IMR-90 (cell line): ENCODE measurements around the gene RAMP3. TPM values are rescaled to one million over a fixed set of nuclear protein-coding genes. Genes with fewer than 3 reads are reported as not detected.

Experiments
- ATAC-seq: fragments of 200-7000 bp; cut with Tn5 transposase; 2 replicates; pipeline ENCODE4 v1.9.1; 2020; ENCODE audit warnings: low read depth, mild to moderate bottlenecking, moderate library complexity
- BruUV-seq: library from RNA; stranded (reverse); fragments of 400-500 nt; replicated peaks from 2 replicates; lab custom pipeline; 2021; lab: Mats Ljungman, UMichigan
- CTCF ChIA-PET: fragments of 300-600 bp; formaldehyde crosslinking; extraction: SDS; loops from one replicate; lab custom pipeline; 2021; ENCODE audit warnings: antibody characterized with exemption; lab: Yijun Ruan, JAX
- POLR2A ChIA-PET: fragments of 300-600 bp; sonication (Branson Sonifier 250); formaldehyde crosslinking; loops from one replicate; lab custom pipeline; 2022; ENCODE audit warnings: antibody characterized with exemption; ENCODE audit not compliant: unreplicated experiment; lab: Charles Lee
- DNase-seq: peaks from one replicate; pipeline ENCODE4 v3.0.0; 2013
- H2AFZ ChIP-seq: replicated peaks from 2 replicates; pipeline ENCODE3; 2013; ENCODE audit warnings: low read length, mild to moderate bottlenecking; ENCODE audit not compliant: poor library complexity
- H2AK5ac ChIP-seq: 2 replicates; pipeline ENCODE4 v1.6.1; 2013; ENCODE audit warnings: low read depth, low read length, inconsistent platforms
- H2AK9ac ChIP-seq: replicated peaks from 2 replicates; pipeline ENCODE3; 2013; ENCODE audit warnings: mild to moderate bottlenecking, low read depth, low read length, moderate library complexity; ENCODE audit not compliant: poor library complexity
- H2BK120ac ChIP-seq: 2 replicates; pipeline ENCODE4 v1.6.1; 2013; ENCODE audit warnings: low read depth, low read length, inconsistent platforms
- H2BK15ac ChIP-seq: 3 replicates; pipeline ENCODE4 v1.6.1; 2013; ENCODE audit warnings: low read depth, low read length, inconsistent platforms
- H2BK20ac ChIP-seq: 2 replicates; pipeline ENCODE4 v1.6.1; 2013; ENCODE audit warnings: low read depth, mild to moderate bottlenecking, inconsistent platforms, low read length, moderate library complexity
- H2BK5ac ChIP-seq: 2 replicates; pipeline ENCODE4 v1.6.1; 2013; ENCODE audit warnings: mild to moderate bottlenecking, low read depth, low read length, inconsistent platforms; ENCODE audit not compliant: poor library complexity, severe bottlenecking
- H3K14ac ChIP-seq: replicated peaks from 2 replicates; pipeline ENCODE4 v1.6.1; 2013; ENCODE audit warnings: low read depth, low read length, inconsistent platforms
- H3K18ac ChIP-seq: 2 replicates; pipeline ENCODE4 v1.6.1; 2013; ENCODE audit warnings: low read depth, low read length, control low read depth
- H3K23ac ChIP-seq: 2 replicates; pipeline ENCODE4 v1.6.1; 2013; ENCODE audit warnings: low read depth, low read length, inconsistent platforms
- H3K27ac ChIP-seq: 2 replicates; pipeline ENCODE4 v1.5.1; 2013; ENCODE audit warnings: mild to moderate bottlenecking, control low read depth, low read length; ENCODE audit not compliant: insufficient read depth
- H3K27me3 ChIP-seq: 2 replicates; pipeline ENCODE4 v1.6.1; 2013; ENCODE audit warnings: low read length; ENCODE audit not compliant: control insufficient read depth, insufficient read depth
- H3K36me3 ChIP-seq: 2 replicates; pipeline ENCODE4 v1.6.1; 2013; ENCODE audit warnings: low read length, mixed read lengths; ENCODE audit not compliant: control insufficient read depth, insufficient read depth
- H3K4ac ChIP-seq: 2 replicates; pipeline ENCODE4 v1.6.1; 2013; ENCODE audit warnings: low read depth, low read length, inconsistent platforms
- H3K4me1 ChIP-seq: 2 replicates; pipeline ENCODE4 v1.6.1; 2013; ENCODE audit warnings: low read length, mixed read lengths; ENCODE audit not compliant: control insufficient read depth, insufficient read depth
- H3K4me2 ChIP-seq: 2 replicates; pipeline ENCODE4 v1.6.1; 2013; ENCODE audit warnings: low read depth, mild to moderate bottlenecking, control low read depth, low read length, moderate library complexity
- H3K4me3 ChIP-seq: 2 replicates; pipeline ENCODE4 v1.5.1; 2013; ENCODE audit warnings: low read depth, mild to moderate bottlenecking, control low read depth, low read length, moderate library complexity; ENCODE audit not compliant: insufficient read depth
- H3K56ac ChIP-seq: 2 replicates; pipeline ENCODE4 v1.6.1; 2013; ENCODE audit warnings: low read length, inconsistent platforms; ENCODE audit not compliant: insufficient read depth; ENCODE audit errors: extremely low read depth
- H3K79me1 ChIP-seq, 2 experiments: 2 replicates each; pipeline ENCODE4 v1.6.1; 2013; ENCODE audit warnings: low read length in 2 of 2, inconsistent platforms in 1 of 2, low read depth in 1 of 2
- H3K9ac ChIP-seq: 2 replicates; pipeline ENCODE4 v1.6.1; 2013; ENCODE audit warnings: low read depth, low read length, control low read depth
- H3K9me1 ChIP-seq: 2 replicates; pipeline ENCODE4 v1.6.1; 2013; ENCODE audit warnings: low read length, inconsistent platforms; ENCODE audit not compliant: insufficient read depth
- H3K9me3 ChIP-seq: 2 replicates; pipeline ENCODE4 v1.6.1; 2013; ENCODE audit warnings: low read length; ENCODE audit not compliant: control insufficient read depth, insufficient read depth
- H4K20me1 ChIP-seq: 2 replicates; pipeline ENCODE4 v1.6.1; 2013; ENCODE audit warnings: low read length, inconsistent platforms; ENCODE audit not compliant: insufficient read depth
- H4K5ac ChIP-seq: 2 replicates; pipeline ENCODE4 v1.6.1; 2013; ENCODE audit warnings: mild to moderate bottlenecking, low read depth, low read length, control low read depth
- H4K8ac ChIP-seq, 2 experiments: 2 replicates each; pipeline ENCODE4 v1.6.1; 2013; ENCODE audit warnings: low read depth in 2 of 2, low read length in 2 of 2, control low read depth in 1 of 2, inconsistent platforms in 1 of 2
- H4K91ac ChIP-seq: 2 replicates; pipeline ENCODE4 v1.6.1; 2013; ENCODE audit warnings: low read depth, low read length, inconsistent platforms; ENCODE audit not compliant: insufficient read depth
- BHLHE40 ChIP-seq: fragments of 150-350 bp; IDR thresholded peaks from 2 replicates; pipeline ENCODE4 v1.6.1; 2016; ENCODE audit warnings: mild to moderate bottlenecking, low read depth, low read length
- CEBPB ChIP-seq: IDR thresholded peaks from 2 replicates; pipeline ENCODE4 v1.6.1; 2012; ENCODE audit warnings: low read depth, low read length, improper control_type of control experiment
- CHD1 ChIP-seq: IDR thresholded peaks from 2 replicates; pipeline ENCODE4 v1.6.1; 2012; ENCODE audit warnings: low read depth, low read length, improper control_type of control experiment
- MAFK ChIP-seq: IDR thresholded peaks from 2 replicates; pipeline ENCODE4 v1.6.1; 2012; ENCODE audit warnings: low read depth, low read length, improper control_type of control experiment
- MXI1 ChIP-seq: IDR thresholded peaks from 2 replicates; pipeline ENCODE4 v1.6.1; 2012; ENCODE audit warnings: low read depth, mild to moderate bottlenecking, low read length, moderate library complexity, borderline replicate concordance
- NFE2L2 ChIP-seq: fragments of 150-350 bp; IDR thresholded peaks from 2 replicates; pipeline ENCODE4 v1.6.1; 2016; ENCODE audit warnings: low read depth, mild to moderate bottlenecking, low read length
- POLR2A ChIP-seq: IDR thresholded peaks from 2 replicates; pipeline ENCODE4 v1.6.1; 2012; ENCODE audit warnings: mild to moderate bottlenecking, low read depth, low read length
- RAD21 ChIP-seq: IDR thresholded peaks from 2 replicates; pipeline ENCODE4 v1.6.1; 2012; ENCODE audit warnings: low read length, improper control_type of control experiment
- RFX5 ChIP-seq: IDR thresholded peaks from 2 replicates; pipeline ENCODE4 v1.8.0; 2012; ENCODE audit warnings: low read depth, mild to moderate bottlenecking, low read length, moderate library complexity
- WGBS, 2 experiments: methylation state at CpG; one replicate each; pipeline versions ENCODE4 v1.1.5 to v1.1.7; 2013; ENCODE audit warnings: missing lambda C conversion rate in 2 of 2; ENCODE audit not compliant: insufficient read length in 1 of 2; ENCODE audit errors: extremely low coverage in 2 of 2; 5-methylcytosine and 5-hydroxymethylcytosine counted together
- dilution Hi-C: fragments of 300-500 bp; cut with HindIII; formaldehyde crosslinking; loops from one replicate; pipeline ENCODE4 v1.14.3; 2018; ENCODE audit warnings: low sequenced_read_pairs; ENCODE audit not compliant: unreplicated experiment
- in situ Hi-C: fragments of 300-500 bp; cut with MboI; formaldehyde crosslinking; loops from 3 replicates; pipeline ENCODE4 v1.14.3; 2019; ENCODE audit warnings: low sequenced_read_pairs, inconsistent platforms, mixed read lengths
- intact Hi-C: fragments of 100-400 bp; cut with micrococcal nuclease; formaldehyde crosslinking; loops from 2 replicates; pipeline ENCODE4 v1.10.0; 2022
- polyA plus RNA-seq, 3 experiments: library from polyadenylated mRNA; depleted of rRNA; stranded (reverse); fragments of >200 nt; gene quantifications; 2 replicates each; pipeline ENCODE4 v1.2.3, GENCODE V29; 2012; ENCODE audit warnings: low replicate concordance in 1 of 3
- total RNA-seq: library from RNA; depleted of rRNA; stranded (reverse); fragments of >200 nt; gene quantifications from 2 replicates; pipeline ENCODE4 v1.2.3, GENCODE V29; 2012
- TF ChIP-seq, protein P1 (sequence below): fragments of 150-350 bp; IDR thresholded peaks from 2 replicates; pipeline ENCODE4 v1.6.1; 2017; ENCODE audit warnings: mild to moderate bottlenecking, antibody characterized with exemption, low read length, low read depth
- TF ChIP-seq, protein P2 (sequence below): conservative IDR thresholded peaks from 2 replicates; pipeline ENCODE4 v1.5.1; 2012; ENCODE audit warnings: mild to moderate bottlenecking, low read depth, low read length, improper control_type of control experiment

RAMP3 gene
- total and polyA plus RNA-seq, 2 of the 4 experiments (the other 2 are of a cell fraction) = not detected

DNA sequence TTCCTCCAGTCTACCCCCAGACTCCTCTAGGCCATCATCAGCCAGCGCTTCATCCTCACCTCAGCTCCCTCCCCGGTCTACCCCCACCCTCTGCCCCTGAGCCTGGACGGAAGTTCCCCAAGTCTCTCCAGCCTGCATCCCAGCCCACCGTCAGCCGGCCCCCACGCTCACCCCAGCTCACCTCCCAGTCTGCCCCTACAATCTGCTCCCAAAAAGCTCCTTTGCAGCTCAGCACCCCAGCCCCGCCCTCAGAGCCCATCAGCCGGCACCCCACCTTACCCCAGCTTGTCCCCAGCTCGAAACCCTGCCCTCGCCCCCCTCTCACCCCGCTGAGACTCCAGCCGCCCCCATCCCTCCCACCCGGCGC lies 322 bp upstream of the RAMP3 start:
- DNase-seq (no peak), ATAC-seq (no peak)
- H3K9me3 ChIP-seq = no peaks in the 10 kb centered on the region
- peaks cover 51% of the 10 kb centered on the region for H3K27me3 ChIP-seq
- H3K4me2 ChIP-seq = no peak overlapping the region
- no peaks in the 10 kb centered on the region for H3K4me1 ChIP-seq
- H3K27ac ChIP-seq = no peak overlapping the region
- H3K4me3 ChIP-seq = no peak overlapping the region
- no peak overlapping the region for H2AFZ ChIP-seq
- in situ Hi-C loops (loop anchor here (10.0 kb wide), 1 partner anchor 698 kb away; no protein-coding TSS in a partner anchor), intact Hi-C loops (no loop called here), dilution Hi-C loops (no loop called here)
- H3K4ac ChIP-seq = no peak overlapping the region
- ChIA-PET CTCF (no interaction called here), POLR2A (no interaction called here)
- no peak overlapping the region for H2AK5ac ChIP-seq
- no peaks in the 10 kb centered on the region for H3K79me1 ChIP-seq
- no peak overlapping the region for H2AK9ac ChIP-seq
- no peaks in the 10 kb centered on the region for H3K9me1 ChIP-seq
- H3K14ac ChIP-seq = no peak overlapping the region
- TF ChIP-seq NFE2L2 = no peak
- TF ChIP-seq RAD21 = no peak
- no peak for TF ChIP-seq BHLHE40
- TF ChIP-seq, protein P1, sequence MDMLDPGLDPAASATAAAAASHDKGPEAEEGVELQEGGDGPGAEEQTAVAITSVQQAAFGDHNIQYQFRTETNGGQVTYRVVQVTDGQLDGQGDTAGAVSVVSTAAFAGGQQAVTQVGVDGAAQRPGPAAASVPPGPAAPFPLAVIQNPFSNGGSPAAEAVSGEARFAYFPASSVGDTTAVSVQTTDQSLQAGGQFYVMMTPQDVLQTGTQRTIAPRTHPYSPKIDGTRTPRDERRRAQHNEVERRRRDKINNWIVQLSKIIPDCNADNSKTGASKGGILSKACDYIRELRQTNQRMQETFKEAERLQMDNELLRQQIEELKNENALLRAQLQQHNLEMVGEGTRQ = no peak
- TF ChIP-seq MXI1 = no peak
- TF ChIP-seq RFX5 = no peak
- TF ChIP-seq, protein P2, sequence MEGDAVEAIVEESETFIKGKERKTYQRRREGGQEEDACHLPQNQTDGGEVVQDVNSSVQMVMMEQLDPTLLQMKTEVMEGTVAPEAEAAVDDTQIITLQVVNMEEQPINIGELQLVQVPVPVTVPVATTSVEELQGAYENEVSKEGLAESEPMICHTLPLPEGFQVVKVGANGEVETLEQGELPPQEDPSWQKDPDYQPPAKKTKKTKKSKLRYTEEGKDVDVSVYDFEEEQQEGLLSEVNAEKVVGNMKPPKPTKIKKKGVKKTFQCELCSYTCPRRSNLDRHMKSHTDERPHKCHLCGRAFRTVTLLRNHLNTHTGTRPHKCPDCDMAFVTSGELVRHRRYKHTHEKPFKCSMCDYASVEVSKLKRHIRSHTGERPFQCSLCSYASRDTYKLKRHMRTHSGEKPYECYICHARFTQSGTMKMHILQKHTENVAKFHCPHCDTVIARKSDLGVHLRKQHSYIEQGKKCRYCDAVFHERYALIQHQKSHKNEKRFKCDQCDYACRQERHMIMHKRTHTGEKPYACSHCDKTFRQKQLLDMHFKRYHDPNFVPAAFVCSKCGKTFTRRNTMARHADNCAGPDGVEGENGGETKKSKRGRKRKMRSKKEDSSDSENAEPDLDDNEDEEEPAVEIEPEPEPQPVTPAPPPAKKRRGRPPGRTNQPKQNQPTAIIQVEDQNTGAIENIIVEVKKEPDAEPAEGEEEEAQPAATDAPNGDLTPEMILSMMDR = no peak
- no peak for TF ChIP-seq MAFK
- TF ChIP-seq CHD1 = no peak
- no peak for TF ChIP-seq CEBPB
- no peak for TF ChIP-seq POLR2A
- H2BK5ac ChIP-seq = no peak overlapping the region
- no peak overlapping the region for H2BK20ac ChIP-seq
- WGBS, 2 experiments = 6% methylated on average over 2 of the region's 14 CpGs; no CpG with 5 or more reads in 1 of the 2 experiments
- H3K23ac ChIP-seq = no peak overlapping the region
- no peak overlapping the region for H4K5ac ChIP-seq
- no peak overlapping the region for H3K18ac ChIP-seq
- H4K20me1 ChIP-seq = no peaks in the 10 kb centered on the region
- H4K8ac ChIP-seq = no peak overlapping the region
- H3K36me3 ChIP-seq = no peaks in the 10 kb centered on the region
- no peak overlapping the region for H3K9ac ChIP-seq
- no peak overlapping the region for H4K91ac ChIP-seq
- H2BK15ac ChIP-seq = no peak overlapping the region
- no peak overlapping the region for H2BK120ac ChIP-seq
- H3K56ac ChIP-seq = no peak overlapping the region
- BruUV-seq = no TSS peak
